Measurements from ENCODE around the gene TMEM131. TPM values are rescaled to one million over a fixed set of nuclear protein-coding genes. Genes with fewer than 3 reads are reported as not detected.

The TMEM131 gene
- total and polyA plus RNA-seq, 2 of the 8 experiments (the other 6 are each of a cell fraction or from before 2014, with no cell fraction given) = 9.7 to 22.9 TPM

GRCh38 chr2:97758131-97758705 is 237.5 kb downstream of the TMEM131 start:
- Histone ChIP-seq H4K20me1 (replicated peaks in 1 of 2; ENCODE audit: control insufficient read depth in 1 of 2, insufficient read depth in 2 of 2, low read length in 2 of 2) (no peaks in the 10 kb centered on the region), H2AFZ (ENCODE audit: low read length) (no peak overlapping the region), H3K27me3 (replicated peaks in 1 of 4; ENCODE audit: control insufficient read depth in 3 of 4, extremely low read depth in 1 of 4, insufficient read depth in 3 of 4, low read length in 3 of 4) (no peaks in the 10 kb centered on the region; a peak in 1 of 7 replicates), H3K23me2 (ENCODE audit: low read depth, low read length) (no peaks in the 10 kb centered on the region), H2AK5ac (ENCODE audit: low read depth, low read length) (no peak overlapping the region), H4K8ac (ENCODE audit: extremely low read depth, insufficient read depth, low read length) (no peak overlapping the region), H2BK15ac (ENCODE audit: low read length) (no peak overlapping the region), H4K5ac (ENCODE audit: insufficient read length, low read depth, low read length) (no peak overlapping the region), H3K56ac (replicated peaks; ENCODE audit: insufficient read length, low read depth, low read length) (no peak overlapping the region), H2BK20ac (ENCODE audit: low read length) (no peak overlapping the region), H3K4me1 (replicated peaks in 1 of 4; ENCODE audit: control insufficient read depth in 3 of 4, insufficient read depth in 4 of 4, low read length in 3 of 4) (no peaks in the 10 kb centered on the region; a peak in 2 of 7 replicates), H3K14ac (ENCODE audit: insufficient read length) (no peak overlapping the region), H3K27ac (ENCODE audit: low read depth, low read length) (no peak overlapping the region), H3K4me3 (ENCODE audit: extremely low read depth in 1 of 4, insufficient read depth in 2 of 4, low read depth in 3 of 4, low read length in 4 of 4) (no peak overlapping the region), H2BK12ac (ENCODE audit: low read depth, low read length) (no peak overlapping the region), H3K23ac (ENCODE audit: insufficient read length) (no peak overlapping the region), H3K79me1 (ENCODE audit: low read depth, low read length) (no peaks in the 10 kb centered on the region; the same call in 1 of the 2 replicates), H3K79me2 (ENCODE audit: control insufficient read depth in 1 of 2, insufficient read depth in 2 of 2, low read length in 2 of 2) (no peaks in the 10 kb centered on the region), H2BK120ac (replicated peaks; ENCODE audit: low read depth, low read length) (no peak overlapping the region), H3K9me3 (ENCODE audit: insufficient read depth in 2 of 2, low read depth in 1 of 2, low read length in 1 of 2) (no peaks in the 10 kb centered on the region), H3K18ac (ENCODE audit: extremely low read depth, low read length) (no peak overlapping the region), H3K9ac (replicated peaks in 1 of 4; ENCODE audit: extremely low read depth in 1 of 4, low read depth in 3 of 4, low read length in 3 of 4) (no peak overlapping the region), H3K36me3 (ENCODE audit: control insufficient read depth in 2 of 4, insufficient read depth in 4 of 4, low read length in 3 of 4) (peaks cover 0 to 20% (median 6%) of the 10 kb centered on the region in 4 experiments; a peak in 5 of 8 replicates), H3K4ac (replicated peaks; ENCODE audit: insufficient read length, low read depth, low read length) (no peak overlapping the region), H4K91ac (replicated peaks; ENCODE audit: insufficient read length, low read length) (no peak overlapping the region), H3K4me2 (ENCODE audit: insufficient read depth in 1 of 2, low read depth in 2 of 2, low read length in 2 of 2) (no peak overlapping the region), H2BK5ac (ENCODE audit: low read depth, low read length) (no peak overlapping the region)
- ChIA-PET POLR2A (ENCODE audit: partially characterized antibody) (no interaction called here), CTCF (ENCODE audit: partially characterized antibody) (interaction anchor here (1.6 to 1.9 kb wide), 3 partner anchors 9 to 58 kb away, joined by 4 to 7 read pairs (median 4); no protein-coding TSS in a partner anchor)
- no peak for FAIRE-seq
- no peak for DNase-seq (ENCODE audit: low read depth in 1 of 2, low spot score in 2 of 2)
- TF ChIP-seq HDAC6 (IDR thresholded peaks at IDR 0.05; ENCODE audit: low read depth, low read length) = no peak
- TF ChIP-seq MAFK (IDR thresholded peaks at IDR 0.05; ENCODE audit: low read depth, low read length) = no peak
- TF ChIP-seq EP300 (IDR thresholded peaks at IDR 0.05; ENCODE audit: borderline replicate concordance in 1 of 2, low read depth in 2 of 2, low read length in 2 of 2) = no peak
- no peak for TF ChIP-seq ZNF274 (IDR thresholded peaks at IDR 0.05; ENCODE audit: borderline replicate concordance, extremely low read depth, low read length)
- TF ChIP-seq JUN (IDR thresholded peaks at IDR 0.05; ENCODE audit: low read depth, low read length) = no peak
- TF ChIP-seq KDM4A (IDR thresholded peaks at IDR 0.05; ENCODE audit: low read depth, low read length, severe bottlenecking) = no peak
- TF ChIP-seq CTBP2 (IDR thresholded peaks at IDR 0.05; ENCODE audit: borderline replicate concordance, insufficient read depth, insufficient read length, low read length) = no peak
- no peak for TF ChIP-seq CREB1 (IDR thresholded peaks at IDR 0.05)
- 93% methylated on average over 1 of the region's 1 CpG; no CpG with 5 or more reads in 1 of the 2 experiments for WGBS, 2 experiments (ENCODE audit: extremely low coverage in 1 of 2, insufficient coverage in 1 of 2, insufficient read length in 1 of 2, insufficient replicate concordance in 2 of 2, low coverage in 1 of 2, low lambda C conversion rate in 2 of 2, missing lambda C conversion rate in 1 of 2)

Measured in H1 (cell line).